BLaER1 (cell line): ENCODE measurements around the gene SLC7A8.

Source experiments
- H3K27ac ChIP-seq: shearing (Covaris generic); formaldehyde crosslinking; 2 replicates; pipeline ENCODE4 v1.8.1; 2022
- H3K27me3 ChIP-seq: shearing (Covaris generic); formaldehyde crosslinking; 2 replicates; pipeline ENCODE4 v1.8.1; 2022
- H3K36me3 ChIP-seq: shearing (Covaris generic); formaldehyde crosslinking; 2 replicates; pipeline ENCODE4 v1.8.1; 2022
- H3K4me1 ChIP-seq: shearing (Covaris generic); formaldehyde crosslinking; 2 replicates; pipeline ENCODE4 v1.8.1; 2022
- H3K4me2 ChIP-seq: shearing (Covaris generic); formaldehyde crosslinking; 2 replicates; pipeline ENCODE4 v1.8.1; 2022
- H3K4me3 ChIP-seq: shearing (Covaris generic); formaldehyde crosslinking; 2 replicates; pipeline ENCODE4 v1.8.1; 2022
- H3K9ac ChIP-seq: shearing (Covaris generic); formaldehyde crosslinking; 2 replicates; pipeline ENCODE4 v1.8.1; 2022
- H3K9me3 ChIP-seq: shearing (Covaris generic); formaldehyde crosslinking; 2 replicates; pipeline ENCODE4 v1.8.1; 2022
- H4K20me1 ChIP-seq: shearing (Covaris generic); formaldehyde crosslinking; 2 replicates; pipeline ENCODE4 v1.8.1; 2022
- Cebpa-rat ChIP-seq: shearing (Covaris generic); IDR thresholded peaks from 2 replicates; pipeline ENCODE4 v1.8.1; 2022

The SLC7A8 gene

DNA sequence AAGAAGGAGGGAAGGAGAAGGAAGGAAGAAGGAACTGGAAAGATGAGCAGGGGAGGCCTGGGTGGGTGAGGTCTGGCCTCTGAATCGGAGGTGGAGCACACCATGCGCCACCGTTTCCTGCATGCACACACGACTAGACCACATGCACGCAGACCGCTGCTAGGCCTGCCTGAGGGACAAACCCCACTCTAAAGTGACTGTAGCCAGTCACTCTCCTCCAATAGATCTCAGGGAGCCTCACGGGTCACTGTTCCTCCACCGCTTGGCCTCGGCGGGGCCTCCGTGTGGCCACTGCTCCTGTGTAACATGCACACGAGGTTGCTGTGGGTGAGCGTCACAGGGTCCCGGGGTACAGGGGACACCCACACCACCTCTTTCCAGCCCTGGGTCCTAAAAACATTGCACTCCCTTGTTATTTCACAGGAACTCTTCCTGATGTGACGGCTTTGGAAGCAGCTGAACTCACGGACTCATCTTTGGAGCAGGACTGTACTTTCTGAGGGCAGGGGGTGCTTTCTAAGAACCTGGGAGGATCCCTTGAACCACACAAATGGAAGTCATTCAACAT is 46.8 kb downstream of the SLC7A8 start:
- no peaks in the 10 kb centered on the region for H3K9me3 ChIP-seq
- H3K4me2 ChIP-seq: no peak overlapping the region
- no peak for TF ChIP-seq Cebpa-rat
- peaks cover 8% of the 10 kb centered on the region for H3K4me1 ChIP-seq
- H3K27ac ChIP-seq: no peak overlapping the region
- no peaks in the 10 kb centered on the region for H3K36me3 ChIP-seq
- H4K20me1 ChIP-seq: no peaks in the 10 kb centered on the region
- no peak overlapping the region for H3K9ac ChIP-seq
- H3K4me3 ChIP-seq: no peak overlapping the region
- H3K27me3 ChIP-seq: no peaks in the 10 kb centered on the region

DNA sequence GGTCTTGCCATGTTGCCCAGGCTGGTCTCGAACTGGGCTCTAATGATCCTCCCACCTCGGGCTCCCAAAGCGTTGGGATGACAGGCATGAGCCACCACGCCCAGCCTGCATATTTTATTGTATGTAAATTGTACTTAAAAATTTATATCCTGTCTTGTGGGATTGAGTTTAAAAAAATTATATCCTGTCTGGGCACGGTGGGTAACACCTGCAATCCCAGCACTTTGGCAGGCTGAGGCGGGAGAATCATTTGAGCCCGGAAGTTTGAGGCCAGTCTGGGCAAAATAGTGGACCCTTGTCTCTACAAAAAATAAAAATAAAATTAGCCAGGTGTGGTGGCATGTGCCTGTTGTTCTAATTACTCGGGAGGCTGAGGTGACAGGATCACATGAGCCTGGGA is 50.5 kb downstream of the SLC7A8 start:
- Histone ChIP-seq H3K27ac (no peak overlapping the region), H4K20me1 (no peaks in the 10 kb centered on the region), H3K9ac (no peak overlapping the region), H3K36me3 (no peaks in the 10 kb centered on the region), H3K27me3 (no peaks in the 10 kb centered on the region), H3K4me3 (no peak overlapping the region), H3K9me3 (no peaks in the 10 kb centered on the region), H3K4me1 (peaks cover 42% of the 10 kb centered on the region), H3K4me2 (no peak overlapping the region)
- no peak for TF ChIP-seq Cebpa-rat

DNA sequence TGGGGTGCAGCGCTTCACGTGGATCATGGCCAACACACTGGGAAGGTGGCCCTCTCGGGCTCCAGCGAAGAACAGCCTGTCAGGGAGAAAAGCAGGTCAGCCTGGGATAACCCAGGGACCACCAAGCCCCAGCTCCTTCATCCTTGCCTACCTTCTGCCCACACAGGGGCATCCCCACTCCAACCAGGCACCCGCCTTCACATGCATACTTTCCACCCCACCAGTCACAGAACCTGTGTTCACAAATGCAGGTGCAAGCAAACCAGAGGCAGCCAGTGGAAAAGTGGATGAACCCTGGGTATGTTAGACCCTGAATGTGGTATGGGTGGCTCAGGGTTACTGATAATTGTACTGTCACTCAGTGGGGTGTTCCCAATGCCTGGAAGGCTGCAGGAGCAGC is 52.0 kb downstream of the SLC7A8 start:
- H4K20me1 ChIP-seq: no peaks in the 10 kb centered on the region
- TF ChIP-seq Cebpa-rat: no peak
- peak overlapping the region; percentile 25; the same call in 1 of the 2 replicates for H3K9ac ChIP-seq
- no peaks in the 10 kb centered on the region for H3K36me3 ChIP-seq
- H3K9me3 ChIP-seq: no peaks in the 10 kb centered on the region
- peak overlapping the region; percentile 50; the same call in 1 of the 2 replicates for H3K27ac ChIP-seq
- H3K27me3 ChIP-seq: no peaks in the 10 kb centered on the region
- no peak overlapping the region for H3K4me3 ChIP-seq
- H3K4me1 ChIP-seq: peaks cover 44% of the 10 kb centered on the region
- peak overlapping the region; percentile 68 for H3K4me2 ChIP-seq

DNA sequence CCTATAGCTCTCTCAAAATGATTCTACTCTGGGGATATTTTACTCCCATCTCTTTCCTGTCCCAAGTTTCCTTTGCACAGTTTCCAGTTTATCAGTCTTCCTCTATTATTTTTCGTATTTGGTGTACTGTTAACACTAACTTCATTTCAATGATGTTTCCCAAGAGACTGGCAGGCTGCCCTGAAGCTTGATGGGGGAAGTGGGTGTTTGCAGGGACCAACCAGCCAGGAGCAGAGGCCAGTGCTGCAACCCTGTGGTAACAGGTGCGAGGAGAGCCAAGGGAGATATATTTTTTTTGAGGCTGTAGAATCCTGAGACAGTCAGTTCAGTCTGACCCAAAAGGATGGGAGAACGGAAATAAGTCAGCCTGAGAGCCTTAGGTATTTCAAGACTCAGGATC is 52.6 kb downstream of the SLC7A8 start:
- TF ChIP-seq Cebpa-rat: no peak
- Histone ChIP-seq H3K27ac (peak overlapping the region; percentile 50; the same call in 1 of the 2 replicates), H3K27me3 (no peaks in the 10 kb centered on the region), H3K9ac (0 out of 2 replicates have a peak overlapping the region, but pooled peaks have one; percentile 25), H3K4me1 (peaks cover 44% of the 10 kb centered on the region), H3K9me3 (no peaks in the 10 kb centered on the region), H4K20me1 (no peaks in the 10 kb centered on the region), H3K4me2 (peak overlapping the region; percentile 68), H3K36me3 (no peaks in the 10 kb centered on the region), H3K4me3 (no peak overlapping the region)

DNA sequence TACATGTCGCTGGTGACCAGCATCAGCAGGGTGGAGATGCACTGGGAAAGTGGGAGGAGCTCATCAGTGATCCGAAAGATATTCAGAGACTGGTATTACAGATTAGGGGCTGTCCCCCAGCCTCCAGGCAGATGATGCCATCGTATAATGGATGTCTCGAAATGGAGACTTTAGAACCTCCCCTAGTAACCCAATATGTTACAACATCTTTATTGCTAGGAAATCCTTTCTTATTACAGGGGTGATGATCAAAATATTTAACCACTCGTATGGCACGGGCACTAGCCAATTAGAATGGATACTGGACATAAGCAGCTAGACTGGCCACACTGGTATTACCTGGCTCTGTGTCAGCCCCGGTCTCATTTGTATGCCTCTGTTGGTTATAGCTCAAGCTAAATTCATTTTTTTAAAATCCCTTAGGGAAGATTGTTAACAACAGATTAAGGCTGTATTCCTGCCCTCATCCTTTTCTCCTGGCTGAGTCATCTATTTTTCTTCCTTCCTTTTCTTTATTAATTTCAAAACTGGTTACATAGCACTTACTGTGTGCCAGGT is 53.6 kb downstream of the SLC7A8 start:
- H3K27me3 ChIP-seq: no peaks in the 10 kb centered on the region
- H3K27ac ChIP-seq: no peak overlapping the region
- H3K4me1 ChIP-seq: peaks cover 44% of the 10 kb centered on the region
- no peaks in the 10 kb centered on the region for H4K20me1 ChIP-seq
- no peaks in the 10 kb centered on the region for H3K36me3 ChIP-seq
- H3K9ac ChIP-seq: no peak overlapping the region
- no peaks in the 10 kb centered on the region for H3K9me3 ChIP-seq
- H3K4me3 ChIP-seq: no peak overlapping the region
- TF ChIP-seq Cebpa-rat: no peak
- peak overlapping the region; percentile 68 for H3K4me2 ChIP-seq

DNA sequence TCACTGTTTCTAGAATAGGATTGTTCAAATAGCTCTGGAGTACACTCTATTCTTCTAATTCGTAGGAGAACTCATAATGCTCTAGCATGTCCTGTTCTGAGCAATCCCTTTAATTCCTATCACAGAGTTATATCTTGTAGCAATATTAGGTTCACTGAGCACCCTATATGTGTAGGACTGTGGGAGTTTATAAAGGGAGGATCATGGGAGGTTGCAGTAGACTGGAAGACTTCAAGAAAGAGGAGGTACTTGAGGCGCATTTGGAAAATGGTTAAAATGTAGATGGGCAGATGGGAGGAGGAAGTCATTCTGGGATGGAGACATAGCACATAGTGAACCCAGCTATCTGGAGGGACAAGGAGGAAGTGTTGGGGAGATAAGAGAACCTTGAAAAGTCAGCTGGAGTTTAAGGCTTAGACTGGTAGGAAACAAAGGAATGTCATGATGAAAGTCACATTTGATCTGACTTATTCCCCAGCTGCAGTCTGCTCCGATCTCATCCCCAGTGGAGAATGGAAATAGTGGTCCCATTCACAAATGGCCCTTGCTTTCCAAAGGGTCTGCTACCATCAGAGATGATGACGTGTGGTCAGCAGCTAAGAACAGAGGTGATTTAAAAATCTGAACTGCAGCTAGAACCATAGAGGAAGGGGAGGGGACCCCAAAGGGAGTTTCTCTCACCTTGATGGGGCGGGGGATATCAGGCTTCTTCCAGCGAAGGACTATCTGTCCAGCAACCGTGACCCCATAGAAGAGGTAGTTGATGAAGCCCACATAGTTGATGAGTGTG is 54.3 kb downstream of the SLC7A8 start:
- Histone ChIP-seq H3K4me2 (no peak overlapping the region), H4K20me1 (no peaks in the 10 kb centered on the region), H3K27me3 (no peaks in the 10 kb centered on the region), H3K27ac (no peak overlapping the region), H3K4me3 (no peak overlapping the region), H3K9me3 (no peaks in the 10 kb centered on the region), H3K9ac (no peak overlapping the region), H3K4me1 (peaks cover 44% of the 10 kb centered on the region), H3K36me3 (no peaks in the 10 kb centered on the region)
- TF ChIP-seq Cebpa-rat: no peak

DNA sequence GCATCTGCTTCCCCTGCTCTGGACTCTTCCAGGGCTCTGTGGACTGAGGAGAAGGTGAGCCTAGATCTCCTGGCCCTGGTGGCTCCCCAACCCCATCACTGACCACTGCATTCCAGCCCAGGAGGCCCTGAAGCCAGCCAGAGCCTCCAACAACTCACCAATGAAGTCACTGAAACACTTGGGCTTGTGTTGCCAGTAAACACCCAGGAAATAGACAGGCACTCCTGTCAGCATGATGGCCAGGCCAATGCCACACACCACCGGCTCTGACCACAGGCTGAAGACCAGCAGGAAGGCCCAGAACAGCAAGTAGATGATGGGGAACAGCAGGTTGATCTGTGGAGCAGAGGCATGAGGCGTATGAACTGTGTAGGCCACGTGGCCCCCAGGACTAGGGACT is 55.6 kb downstream of the SLC7A8 start:
- Histone ChIP-seq H3K4me2 (peak overlapping the region; percentile 41), H3K9me3 (no peaks in the 10 kb centered on the region), H3K4me3 (no peak overlapping the region), H3K36me3 (no peaks in the 10 kb centered on the region), H4K20me1 (no peaks in the 10 kb centered on the region), H3K4me1 (peaks cover 40% of the 10 kb centered on the region), H3K27ac (no peak overlapping the region), H3K27me3 (no peaks in the 10 kb centered on the region), H3K9ac (no peak overlapping the region)
- no peak for TF ChIP-seq Cebpa-rat

DNA sequence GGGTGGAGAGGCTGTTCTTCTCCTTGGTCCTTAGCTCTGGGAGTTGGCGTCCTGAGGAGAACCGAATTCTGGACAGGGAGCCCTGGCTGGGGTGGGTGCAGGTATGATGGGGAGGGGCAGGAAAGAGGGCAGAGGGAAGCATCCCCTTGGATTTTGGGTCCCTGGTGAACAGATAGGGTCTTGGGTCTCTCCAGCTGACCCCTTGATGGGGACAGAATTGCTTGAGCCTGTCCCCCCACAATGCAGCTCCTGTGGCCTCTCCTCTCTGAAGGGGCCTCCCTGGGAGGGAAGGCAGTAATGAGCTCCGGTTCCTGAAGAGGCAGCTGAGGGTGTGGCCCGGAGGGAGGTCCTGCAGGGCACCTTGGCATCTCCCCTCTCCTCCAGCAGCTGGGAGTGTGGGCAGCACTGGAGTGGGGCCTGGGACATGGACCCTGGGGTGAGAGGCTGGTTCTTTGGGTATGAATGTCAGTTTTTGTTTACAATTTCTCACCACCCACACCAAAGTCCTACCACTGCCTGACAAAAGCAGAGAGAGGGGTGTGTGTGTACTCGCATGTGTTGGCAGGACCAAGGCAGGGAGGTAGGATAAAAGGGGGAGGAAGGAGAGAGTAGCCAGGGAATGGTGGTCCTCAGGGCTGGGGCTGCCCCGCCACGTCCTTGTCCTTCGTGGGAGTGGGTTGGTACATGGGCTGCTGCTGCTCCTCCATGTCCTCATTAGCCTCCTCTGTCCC is 56.7 kb downstream of the SLC7A8 start:
- no peak for TF ChIP-seq Cebpa-rat
- Histone ChIP-seq H4K20me1 (no peaks in the 10 kb centered on the region), H3K27ac (no peak overlapping the region), H3K4me3 (no peak overlapping the region), H3K4me2 (no peak overlapping the region), H3K9ac (no peak overlapping the region), H3K36me3 (no peaks in the 10 kb centered on the region), H3K27me3 (no peaks in the 10 kb centered on the region), H3K9me3 (no peaks in the 10 kb centered on the region), H3K4me1 (peaks cover 39% of the 10 kb centered on the region)

DNA sequence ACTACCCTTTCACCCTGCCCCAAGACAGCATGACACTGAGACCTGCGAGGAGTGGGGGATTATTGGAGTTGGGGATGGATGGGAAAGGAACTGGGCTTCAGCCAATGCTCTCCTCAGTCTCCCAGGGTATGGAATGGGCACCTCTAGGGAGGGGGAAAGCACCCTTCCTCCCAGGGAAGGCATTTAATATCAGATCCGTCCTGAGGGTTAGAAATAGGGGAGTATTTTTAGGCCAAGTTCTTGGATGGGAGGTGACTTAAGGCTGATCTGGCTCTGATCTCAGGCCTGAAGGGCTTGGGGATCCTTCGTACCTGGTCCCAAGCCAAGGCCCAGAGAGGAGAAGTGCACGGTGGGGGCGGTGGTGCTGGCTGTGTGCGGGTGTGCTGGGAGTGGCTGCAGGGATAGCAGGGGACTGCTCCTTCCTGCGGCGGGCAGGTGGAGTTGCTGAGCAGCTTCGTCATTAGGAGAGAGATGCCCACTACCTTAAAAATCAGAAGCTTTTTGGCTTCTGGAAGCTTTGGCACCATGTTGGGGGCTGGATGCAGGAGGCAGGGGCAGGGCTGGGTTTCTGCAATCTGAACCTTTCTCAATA is 57.4 kb downstream of the SLC7A8 start:
- no peak overlapping the region for H3K4me3 ChIP-seq
- H3K9ac ChIP-seq: no peak overlapping the region
- no peak overlapping the region for H3K27ac ChIP-seq
- H3K36me3 ChIP-seq: no peaks in the 10 kb centered on the region
- H3K9me3 ChIP-seq: no peaks in the 10 kb centered on the region
- H3K27me3 ChIP-seq: no peaks in the 10 kb centered on the region
- H3K4me1 ChIP-seq: peaks cover 39% of the 10 kb centered on the region
- H4K20me1 ChIP-seq: no peaks in the 10 kb centered on the region
- H3K4me2 ChIP-seq: no peak overlapping the region
- no peak for TF ChIP-seq Cebpa-rat
